GM19328 (cell line): ENCODE measurements around the gene TBL1XR1.
"Not testable (repeated sequence)": the region's sequence is repeated elsewhere in the genome, so short reads cannot be mapped to it uniquely, and the experiment has no call there.

ENCODE experiments used
- ATAC-seq: cut with Tn5 transposase; IDR thresholded peaks from one replicate; pipeline ENCODE4 v1.9.1; 2021; ENCODE audit warnings: mild to moderate bottlenecking, moderate library complexity; ENCODE audit not compliant: unreplicated experiment

Gene TBL1XR1

DNA sequence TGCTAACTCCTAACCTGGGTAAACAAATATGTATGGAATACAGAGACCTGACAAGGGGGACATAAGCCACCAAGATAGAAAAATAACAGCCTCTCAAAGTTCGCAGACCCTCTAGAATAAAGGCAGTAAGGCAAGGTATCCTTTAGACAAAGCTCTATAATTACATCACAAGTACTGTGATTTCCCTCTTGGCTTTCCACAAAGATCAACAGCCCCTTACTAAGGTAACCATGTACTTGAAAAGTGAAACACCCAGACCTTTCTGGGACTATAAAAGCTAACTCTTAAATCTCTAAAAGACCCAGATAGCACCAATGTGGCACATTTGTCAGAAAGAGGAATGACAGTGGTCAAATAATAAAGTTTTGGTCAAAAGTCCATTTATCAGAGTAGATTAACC is 51.9 kb downstream of the TBL1XR1 start:
- no peak for ATAC-seq

DNA sequence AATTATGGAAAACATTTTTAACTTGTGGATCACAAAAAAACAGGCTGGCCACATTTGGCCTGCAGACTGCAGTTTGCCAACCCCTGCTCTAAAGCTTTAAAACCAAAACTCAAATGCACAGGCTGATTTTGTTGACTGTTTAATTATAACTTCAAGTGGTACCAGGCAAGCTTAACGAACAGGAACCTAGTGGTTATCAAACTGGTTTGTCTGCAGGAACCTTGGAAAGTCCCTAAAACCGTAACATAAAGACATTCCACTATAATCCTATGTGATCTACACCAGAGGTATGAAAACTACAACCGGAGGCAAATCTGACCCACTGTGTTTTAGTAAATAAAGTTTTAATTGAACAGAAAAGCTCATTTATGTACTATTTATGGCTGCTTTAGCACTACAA is 52.4 kb downstream of the TBL1XR1 start:
- no peak for ATAC-seq

DNA sequence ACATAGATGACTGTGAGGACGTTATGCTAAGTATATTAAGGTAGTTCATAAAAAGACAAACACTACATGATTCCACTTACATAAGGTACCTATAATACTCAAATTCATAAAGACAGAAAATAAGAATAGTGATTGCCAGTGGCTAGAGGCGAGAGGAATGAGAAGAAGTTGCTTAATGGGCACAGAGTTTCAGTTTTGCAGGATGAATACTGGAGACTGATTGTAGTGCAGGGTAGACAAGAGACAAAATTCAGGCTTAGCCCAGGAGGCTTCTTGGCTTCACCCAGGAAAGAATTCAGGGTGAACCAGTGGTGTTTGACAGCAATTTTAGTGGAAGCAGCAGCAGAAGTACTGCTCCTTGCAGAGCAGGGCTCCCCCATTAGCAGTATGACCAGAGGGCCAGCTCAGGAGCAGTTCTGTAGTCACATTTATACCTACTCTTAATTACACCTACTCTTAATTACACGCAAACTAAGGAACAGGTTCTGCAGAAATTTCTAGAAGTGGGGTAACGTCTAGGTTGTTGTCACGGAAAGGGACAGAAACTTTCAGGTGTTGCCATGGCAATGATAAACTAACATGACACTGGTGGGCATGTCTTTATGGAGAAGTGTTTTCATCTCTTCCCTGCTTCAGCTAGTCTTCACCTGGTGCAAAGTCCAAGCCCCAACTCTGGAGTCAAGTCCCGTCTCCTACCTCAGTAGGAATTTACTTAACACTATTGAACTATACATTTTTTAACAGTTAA is 55.2 kb downstream of the TBL1XR1 start:
- ATAC-seq = no peak

DNA sequence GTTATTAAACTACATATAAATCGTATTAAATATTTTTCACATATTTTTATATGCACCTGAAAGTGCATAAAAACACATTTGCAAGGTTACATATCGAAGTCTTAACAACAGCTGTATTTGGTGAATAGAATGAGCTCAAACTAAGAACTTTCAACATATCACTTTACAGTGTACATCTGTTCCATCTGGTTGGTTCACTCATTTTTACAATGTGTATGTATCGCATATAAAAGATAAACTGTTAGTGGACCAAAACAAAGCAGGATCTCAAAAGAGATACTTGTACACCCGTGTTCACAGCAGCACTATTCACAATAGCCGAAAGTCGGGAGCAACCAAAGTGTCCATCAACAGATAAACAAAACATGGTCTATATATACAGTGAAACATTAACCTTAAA is 55.8 kb downstream of the TBL1XR1 start:
- no peak for ATAC-seq

DNA sequence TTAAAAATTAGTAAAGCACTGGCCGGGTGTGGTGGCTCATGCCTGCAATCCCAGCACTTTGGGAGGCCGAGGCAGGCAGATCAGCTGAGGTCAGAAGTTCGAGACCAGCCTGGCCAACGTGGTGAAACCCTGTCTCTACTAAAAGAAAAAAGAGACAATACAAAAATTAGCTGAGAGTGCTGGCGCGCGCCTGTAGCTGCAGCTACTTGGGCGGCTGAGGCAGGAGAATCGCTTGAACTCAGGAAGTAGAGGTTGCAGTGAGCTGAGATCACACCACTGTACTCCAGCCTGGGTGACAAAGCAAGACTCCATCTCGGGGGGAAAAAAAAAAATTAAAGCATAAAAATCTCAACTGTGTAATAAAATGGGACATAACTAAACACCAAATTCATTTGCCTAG is 58.1 kb downstream of the TBL1XR1 start:
- not testable (repeated sequence) for ATAC-seq

DNA sequence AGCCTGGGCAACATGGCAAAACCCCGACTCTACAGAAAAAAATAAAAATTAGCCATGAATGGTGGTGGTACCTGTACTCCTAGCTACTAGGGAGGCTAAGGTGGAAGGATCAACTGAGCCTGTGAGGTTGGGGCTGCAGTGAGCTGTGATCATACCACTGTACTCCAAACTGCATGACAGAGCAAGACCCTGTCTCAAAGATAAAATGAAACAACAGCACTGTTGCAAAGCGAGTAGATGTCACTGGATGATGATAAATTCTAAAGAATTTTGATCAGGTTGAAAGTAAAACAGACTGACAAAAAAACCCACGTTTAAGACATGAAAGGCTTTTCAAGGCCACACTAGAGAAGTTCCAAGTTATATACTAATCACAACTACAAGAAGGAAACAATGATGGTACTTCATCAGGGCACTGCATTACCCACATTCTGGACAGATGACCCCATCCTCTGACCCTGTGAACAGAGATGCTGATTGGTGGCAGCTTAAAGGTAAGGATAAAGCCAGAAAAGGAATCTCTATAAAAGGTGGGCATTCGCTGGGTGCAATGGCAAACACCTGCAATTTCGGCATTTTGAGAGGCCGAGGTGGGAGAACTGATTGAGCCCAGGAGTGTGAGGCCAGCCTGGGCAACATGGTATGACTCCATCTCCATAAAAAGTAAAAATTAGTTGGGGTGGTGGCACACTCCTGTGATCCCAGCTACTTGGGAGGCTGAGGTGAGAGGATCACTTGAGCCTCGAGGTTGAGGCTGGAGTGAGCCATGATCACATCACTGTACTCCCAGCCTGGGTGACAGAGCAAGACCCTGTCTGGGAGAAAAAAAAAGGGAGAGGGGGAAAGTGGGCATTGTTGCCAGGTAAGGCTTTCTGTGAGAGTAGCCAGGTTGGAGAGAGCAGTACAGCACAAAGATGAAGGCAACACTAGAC is 59.2 kb downstream of the TBL1XR1 start:
- ATAC-seq = no peak

DNA sequence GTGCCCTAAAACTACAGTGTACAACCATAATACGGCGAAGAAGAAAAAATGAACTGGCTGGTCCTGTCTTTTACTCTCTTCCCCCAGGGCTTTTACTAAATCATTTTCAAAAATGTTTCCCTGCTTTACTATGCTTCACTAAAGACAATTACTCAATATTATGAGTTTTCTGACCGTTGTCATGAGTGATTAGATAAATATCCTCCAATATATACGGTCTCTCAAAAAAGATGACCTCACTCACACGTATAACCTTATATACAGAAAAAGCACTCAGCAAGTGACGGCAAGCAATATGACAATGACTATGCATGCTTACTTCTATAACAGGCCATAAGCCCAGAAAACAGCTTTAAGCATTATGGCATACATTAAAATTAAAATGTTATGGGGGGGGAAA is 60.5 kb downstream of the TBL1XR1 start:
- no peak for ATAC-seq

DNA sequence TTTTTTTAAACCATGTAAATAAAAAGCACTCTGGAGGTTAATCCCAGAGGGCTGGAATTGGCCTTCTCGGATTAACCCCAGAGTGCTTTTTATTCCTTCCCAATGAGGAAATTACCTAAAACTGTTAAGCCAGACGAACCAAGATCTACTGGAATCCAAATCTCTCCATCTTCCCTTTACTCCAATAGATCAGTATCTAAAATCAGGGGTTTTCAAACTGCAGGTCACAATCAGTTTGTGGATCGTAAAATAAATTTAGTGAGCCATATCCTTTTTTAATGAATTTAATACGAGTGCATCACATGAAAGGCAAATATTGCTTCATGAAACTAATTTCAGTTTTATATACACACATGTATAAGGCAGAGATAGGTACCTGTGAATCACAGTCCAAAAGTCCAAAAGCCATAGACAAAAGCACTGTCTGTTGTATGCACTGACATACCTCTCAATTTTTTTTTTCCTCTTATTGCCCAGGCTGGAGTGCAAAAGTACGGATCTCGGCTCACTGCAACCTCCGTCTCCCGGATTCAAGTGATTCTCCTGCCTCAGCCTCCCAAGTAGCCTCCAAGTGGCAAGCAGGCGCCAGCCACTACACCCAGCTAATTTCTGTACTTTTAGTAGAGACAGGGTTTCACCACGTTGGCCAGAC is 61.3 kb downstream of the TBL1XR1 start:
- no peak for ATAC-seq

DNA sequence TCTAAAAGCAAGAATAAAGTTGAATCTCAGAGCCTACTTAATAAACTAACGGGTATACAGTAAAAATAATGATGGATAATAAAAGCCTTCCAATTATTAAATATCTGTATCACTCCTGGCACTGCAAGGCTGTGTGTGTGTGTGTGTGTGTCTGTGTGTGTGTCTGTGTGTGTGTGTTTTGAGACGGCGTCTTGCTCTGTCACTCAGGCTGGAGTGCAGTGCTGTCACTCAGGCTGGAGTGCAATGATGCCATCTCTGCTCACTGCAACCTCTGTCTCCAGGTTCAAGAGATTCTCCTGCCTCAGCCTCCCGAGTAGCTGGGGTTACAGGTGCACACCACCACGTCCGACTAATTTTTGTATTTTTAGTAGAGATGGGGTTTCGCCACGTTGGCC is 62.5 kb downstream of the TBL1XR1 start:
- ATAC-seq = no peak

DNA sequence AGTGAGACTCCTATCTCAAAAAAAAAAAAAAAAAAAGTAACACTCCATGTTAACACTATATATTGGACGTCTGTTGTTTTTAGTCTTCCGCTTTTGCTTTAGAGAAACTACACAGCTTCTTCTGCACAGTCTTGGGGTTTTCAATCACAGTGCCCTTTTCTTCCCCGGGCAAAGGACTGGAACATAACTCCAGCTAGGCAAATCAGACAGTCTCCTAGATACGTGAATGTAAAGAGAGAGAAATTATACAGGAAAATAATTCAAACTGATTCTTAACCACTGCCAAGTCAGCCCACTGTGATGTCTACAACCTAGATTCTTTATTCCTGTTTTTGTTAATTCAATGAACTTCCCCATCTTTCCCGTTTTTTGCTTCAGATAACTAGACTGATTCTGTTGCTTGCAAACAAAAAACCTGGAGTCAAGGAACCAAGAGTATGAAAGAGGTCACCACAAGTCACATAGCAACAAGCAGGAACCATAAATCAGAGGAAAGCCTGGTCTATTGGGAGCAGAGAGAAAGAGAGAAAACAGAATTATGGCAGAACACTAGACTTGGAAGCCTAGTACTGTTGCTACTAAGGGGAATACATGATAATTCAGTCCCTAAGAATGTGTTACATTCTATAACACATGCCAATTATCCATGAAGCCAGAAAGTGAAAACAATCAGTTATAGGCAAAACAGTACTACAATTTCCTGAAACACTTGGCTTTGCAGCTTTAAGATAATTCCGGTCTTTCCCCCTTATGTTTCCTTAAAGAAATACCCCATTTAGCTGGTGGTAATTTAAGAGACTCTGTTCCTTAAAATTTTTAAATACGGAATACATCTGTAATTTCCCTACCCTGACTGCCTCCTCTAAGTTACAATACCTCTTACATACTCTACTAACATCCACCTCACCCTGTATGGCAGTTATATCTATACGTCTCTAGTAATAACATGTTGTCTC is 63.1 kb downstream of the TBL1XR1 start:
- ATAC-seq = no peak

DNA sequence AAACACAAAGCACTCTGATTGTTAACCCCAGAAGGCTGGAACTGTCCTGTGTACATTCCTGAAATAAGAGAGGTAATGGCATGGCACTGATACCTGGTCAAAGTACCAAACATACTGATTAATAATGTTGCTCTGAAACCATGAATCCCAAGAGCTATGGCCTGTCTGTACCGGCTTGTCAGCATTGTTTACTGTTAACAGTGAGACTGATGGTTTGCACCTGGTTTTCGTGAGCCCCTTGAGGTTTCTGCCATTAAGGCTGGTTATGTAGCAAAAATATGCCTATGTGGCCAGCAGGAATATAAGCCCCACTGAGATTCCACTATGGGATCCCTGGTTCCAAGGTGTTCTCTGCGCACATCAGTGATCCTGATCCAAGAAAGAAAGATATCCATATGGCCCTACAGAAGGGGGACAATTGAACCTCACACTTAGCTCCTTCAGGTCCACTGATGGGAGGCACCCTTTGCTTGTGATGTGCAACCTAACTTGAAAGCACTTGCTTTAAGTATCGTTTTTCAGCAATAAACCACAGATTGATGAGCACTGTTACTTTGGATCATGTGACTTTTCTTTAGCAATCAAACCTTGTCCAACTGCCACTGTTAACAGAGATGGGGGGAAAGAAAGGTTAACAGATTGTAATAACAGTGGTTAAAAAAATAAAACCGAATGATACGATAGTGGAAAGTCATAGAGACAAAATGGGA is 65.2 kb downstream of the TBL1XR1 start:
- ATAC-seq = no peak

DNA sequence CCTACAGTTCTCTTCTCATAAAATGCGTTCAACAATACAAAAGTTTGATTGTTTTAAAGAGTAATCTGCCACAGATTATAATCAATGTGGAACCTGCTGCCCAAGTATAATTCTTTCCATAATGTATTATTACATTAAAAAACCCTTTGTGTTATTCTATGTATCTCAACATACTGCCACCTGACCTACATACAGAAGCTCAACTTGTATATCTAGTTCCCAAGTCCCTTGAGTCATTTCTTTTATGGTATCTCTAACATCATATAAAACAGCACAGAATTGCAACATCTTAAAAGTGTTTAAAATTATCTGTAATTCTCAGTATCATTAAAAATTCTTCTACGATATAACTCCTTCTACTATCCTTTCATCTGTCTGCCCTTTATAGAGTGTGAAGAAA is 70.3 kb downstream of the TBL1XR1 start:
- no peak for ATAC-seq

DNA sequence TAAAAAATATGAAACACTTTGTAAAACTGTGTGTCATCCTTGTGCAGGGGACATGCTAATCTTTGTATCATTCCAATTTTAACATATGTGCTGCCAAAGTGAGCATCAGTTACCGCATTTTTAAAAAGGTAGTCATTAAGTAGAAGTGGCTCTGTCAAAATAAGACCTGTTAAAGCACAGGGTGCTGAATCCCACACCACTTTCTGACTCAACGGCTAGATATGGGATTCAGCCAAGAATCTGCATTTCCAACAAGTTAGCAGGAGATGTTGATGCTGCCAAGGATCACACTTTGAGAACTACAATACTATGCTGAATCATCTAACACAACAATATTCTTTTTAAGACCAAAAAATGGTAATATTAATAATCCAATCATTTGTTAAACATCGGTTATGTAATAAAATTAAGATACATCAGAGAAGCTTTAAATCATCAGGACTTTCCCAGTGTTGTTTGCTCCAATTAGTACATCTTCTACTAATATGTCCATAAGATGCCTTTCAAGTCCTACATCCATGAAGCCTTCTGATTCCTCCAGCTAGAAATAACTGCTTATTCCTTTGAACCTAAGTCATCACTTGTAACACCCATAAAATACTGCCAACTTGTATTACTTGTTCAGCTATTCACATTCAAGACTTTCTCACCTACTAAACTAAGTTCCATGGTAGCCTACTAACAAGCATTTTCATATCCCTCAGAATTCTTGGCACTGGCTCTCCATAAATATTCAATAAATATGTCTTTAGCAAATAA is 71.1 kb downstream of the TBL1XR1 start:
- no peak for ATAC-seq

DNA sequence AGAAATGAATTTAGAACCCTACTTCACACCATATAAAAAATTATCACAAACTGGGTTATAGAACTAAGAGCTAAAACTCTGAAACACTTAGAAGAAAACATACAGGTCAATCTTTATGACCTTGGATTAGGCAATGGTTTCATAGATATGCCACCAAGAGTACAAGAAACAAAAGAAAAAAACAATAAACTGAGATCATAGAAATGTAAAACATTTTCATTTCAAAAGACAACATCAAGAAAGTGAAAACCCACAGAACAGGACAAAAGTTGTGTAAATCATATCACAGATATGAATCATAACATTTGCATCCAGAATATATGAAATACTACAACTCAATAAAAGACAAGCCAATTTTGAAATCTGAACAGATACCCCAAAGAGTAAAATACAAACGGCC is 72.4 kb downstream of the TBL1XR1 start:
- no peak for ATAC-seq

DNA sequence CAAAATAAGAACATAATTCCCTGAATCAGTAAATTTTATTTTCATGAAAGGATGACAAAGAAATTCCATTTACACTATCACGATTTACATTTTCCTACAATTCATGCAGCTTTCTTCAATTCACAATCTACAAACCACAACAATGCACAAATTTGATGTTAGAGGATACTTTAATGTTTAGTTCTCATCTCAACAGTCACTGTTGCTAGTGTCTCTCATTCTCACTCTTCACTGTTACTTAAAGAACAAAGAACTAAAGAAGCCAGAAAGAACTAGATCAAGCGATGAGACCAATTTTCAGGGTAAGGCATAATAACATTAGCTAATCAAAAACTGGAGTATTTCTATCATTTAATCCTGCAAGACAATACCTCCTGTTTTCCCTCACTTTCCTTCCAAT is 73.5 kb downstream of the TBL1XR1 start:
- ATAC-seq = no peak

DNA sequence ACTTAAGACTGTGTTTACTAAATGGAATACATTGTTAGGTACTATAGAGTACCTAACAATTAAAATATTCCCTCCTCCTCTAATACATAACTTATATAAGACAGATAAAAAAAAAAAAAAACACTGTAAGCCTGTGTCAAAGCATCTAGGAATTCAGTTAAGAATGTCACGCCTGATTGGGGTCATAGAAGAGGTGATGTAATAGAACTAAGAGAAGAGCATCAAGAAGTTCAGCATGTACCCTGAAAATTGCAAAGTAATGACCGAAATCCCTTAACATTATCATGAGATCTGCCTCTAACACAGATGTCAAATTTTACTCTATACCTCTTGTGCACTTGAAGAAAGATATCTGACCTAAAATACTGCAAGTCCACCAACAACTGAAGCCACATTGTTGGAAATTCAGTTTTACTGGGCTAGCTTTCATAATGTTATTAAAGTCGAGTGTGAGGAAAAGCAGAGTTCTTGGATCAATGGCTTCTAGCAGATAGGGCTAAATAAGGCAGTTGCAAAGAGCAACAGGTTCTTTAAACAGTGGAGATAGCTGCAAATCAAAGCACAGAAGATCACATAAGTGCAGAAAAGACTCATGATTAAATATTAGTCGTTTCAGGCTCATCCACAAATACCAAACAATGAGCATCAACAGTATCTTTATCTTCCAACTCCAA is 75.0 kb downstream of the TBL1XR1 start:
- no peak for ATAC-seq

DNA sequence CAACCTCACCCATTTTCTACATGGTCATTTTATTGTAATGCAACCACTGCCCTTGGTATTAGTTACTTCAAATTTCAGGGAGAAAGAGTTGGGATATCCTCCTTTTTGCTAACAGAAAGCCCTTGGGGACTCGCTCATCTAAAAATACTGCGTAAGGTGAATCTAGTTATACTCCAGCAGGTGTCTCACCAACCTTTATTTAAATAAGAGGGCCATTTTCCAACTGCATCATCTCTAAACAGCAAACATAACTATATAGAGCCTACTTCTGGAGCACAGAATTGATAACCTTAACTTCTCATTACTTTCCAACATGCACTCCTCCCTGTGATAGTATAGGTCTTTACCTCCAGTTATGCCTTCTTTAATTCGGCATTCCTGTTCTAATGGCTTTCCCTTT is 77.5 kb downstream of the TBL1XR1 start:
- no peak for ATAC-seq

DNA sequence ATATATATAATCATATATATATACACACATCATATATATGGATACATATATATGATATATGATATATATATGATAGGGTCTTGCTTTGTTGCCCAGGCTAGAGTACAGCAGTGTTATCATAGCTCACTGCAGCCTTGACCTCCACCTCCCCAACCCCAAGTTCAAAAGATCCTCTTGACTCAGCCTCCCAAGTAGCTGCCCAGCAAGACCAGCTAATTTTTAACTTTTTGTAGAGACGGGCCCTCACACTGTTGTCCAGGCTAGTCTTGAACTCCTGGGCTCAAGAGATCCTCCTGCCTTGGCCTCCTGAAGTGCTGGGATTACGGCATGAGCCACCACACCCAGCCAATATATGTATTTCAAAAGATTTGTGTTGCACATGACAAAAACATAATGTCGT is 83.0 kb downstream of the TBL1XR1 start:
- ATAC-seq = no peak

DNA sequence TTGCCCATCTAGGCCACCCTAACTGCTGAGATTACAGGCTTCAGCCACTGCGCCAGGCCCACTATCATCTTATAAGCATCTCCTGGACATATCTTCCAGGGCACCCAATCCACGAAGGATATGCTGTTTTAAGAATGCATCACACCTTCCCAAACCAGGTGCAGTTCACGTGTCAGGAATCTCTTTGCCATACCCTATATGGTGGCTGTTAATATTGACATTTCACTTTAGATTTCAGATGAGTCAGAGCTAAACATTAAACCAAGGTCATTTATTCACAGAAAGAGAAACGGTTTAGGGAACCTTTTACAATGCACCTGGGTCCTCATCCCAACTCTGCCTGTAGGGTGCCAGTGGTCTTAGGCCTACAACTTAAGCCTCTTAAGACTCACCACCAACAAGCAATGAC is 85.7 kb downstream of the TBL1XR1 start:
- no peak for ATAC-seq
